Fibroblast of mammary gland (primary cell): ENCODE data around the gene GNAT1.

ENCODE experiments used
- DNase-seq: peaks from one replicate; pipeline ENCODE4 v3.0.0-alpha.2; 2010; ENCODE audit warnings: low read depth
- H3K4me3 ChIP-seq: 2 replicates; pipeline ENCODE4 v1.5.1; 2011; ENCODE audit warnings: low read depth, mild to moderate bottlenecking, low read length, moderate library complexity; ENCODE audit not compliant: control insufficient read depth
- TF ChIP-seq, protein P1 (sequence below): conservative IDR thresholded peaks from 2 replicates; pipeline ENCODE4 v1.5.1; 2011; ENCODE audit warnings: low read depth, low read length, inconsistent platforms; ENCODE audit not compliant: control insufficient read depth, insufficient read depth

The GNAT1 gene

DNA sequence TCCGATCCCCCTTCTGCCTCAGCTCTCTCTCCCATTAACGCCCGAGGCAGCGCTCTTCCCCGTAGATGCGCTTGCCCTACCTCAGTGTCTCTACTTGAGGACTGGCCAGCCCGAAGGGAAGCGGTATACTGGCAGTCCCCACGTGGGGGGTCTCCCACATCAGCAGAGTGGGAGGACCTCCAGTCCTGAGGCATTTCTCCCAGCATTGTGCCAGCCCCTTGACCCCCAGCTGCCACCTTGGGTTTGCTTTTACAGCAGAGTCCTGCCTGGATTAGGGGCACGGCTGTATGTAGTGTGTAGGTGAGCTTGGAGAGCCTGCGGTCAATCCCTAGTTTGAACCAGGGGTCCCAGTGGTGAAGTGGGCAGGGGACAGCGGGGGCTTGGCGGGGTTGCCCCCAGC, 35.5 kb upstream of the GNAT1 start:
- H3K4me3 ChIP-seq, result peak overlapping the region; percentile 15
- TF ChIP-seq, protein P1, sequence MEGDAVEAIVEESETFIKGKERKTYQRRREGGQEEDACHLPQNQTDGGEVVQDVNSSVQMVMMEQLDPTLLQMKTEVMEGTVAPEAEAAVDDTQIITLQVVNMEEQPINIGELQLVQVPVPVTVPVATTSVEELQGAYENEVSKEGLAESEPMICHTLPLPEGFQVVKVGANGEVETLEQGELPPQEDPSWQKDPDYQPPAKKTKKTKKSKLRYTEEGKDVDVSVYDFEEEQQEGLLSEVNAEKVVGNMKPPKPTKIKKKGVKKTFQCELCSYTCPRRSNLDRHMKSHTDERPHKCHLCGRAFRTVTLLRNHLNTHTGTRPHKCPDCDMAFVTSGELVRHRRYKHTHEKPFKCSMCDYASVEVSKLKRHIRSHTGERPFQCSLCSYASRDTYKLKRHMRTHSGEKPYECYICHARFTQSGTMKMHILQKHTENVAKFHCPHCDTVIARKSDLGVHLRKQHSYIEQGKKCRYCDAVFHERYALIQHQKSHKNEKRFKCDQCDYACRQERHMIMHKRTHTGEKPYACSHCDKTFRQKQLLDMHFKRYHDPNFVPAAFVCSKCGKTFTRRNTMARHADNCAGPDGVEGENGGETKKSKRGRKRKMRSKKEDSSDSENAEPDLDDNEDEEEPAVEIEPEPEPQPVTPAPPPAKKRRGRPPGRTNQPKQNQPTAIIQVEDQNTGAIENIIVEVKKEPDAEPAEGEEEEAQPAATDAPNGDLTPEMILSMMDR, result no peak
- no peak for DNase-seq

DNA sequence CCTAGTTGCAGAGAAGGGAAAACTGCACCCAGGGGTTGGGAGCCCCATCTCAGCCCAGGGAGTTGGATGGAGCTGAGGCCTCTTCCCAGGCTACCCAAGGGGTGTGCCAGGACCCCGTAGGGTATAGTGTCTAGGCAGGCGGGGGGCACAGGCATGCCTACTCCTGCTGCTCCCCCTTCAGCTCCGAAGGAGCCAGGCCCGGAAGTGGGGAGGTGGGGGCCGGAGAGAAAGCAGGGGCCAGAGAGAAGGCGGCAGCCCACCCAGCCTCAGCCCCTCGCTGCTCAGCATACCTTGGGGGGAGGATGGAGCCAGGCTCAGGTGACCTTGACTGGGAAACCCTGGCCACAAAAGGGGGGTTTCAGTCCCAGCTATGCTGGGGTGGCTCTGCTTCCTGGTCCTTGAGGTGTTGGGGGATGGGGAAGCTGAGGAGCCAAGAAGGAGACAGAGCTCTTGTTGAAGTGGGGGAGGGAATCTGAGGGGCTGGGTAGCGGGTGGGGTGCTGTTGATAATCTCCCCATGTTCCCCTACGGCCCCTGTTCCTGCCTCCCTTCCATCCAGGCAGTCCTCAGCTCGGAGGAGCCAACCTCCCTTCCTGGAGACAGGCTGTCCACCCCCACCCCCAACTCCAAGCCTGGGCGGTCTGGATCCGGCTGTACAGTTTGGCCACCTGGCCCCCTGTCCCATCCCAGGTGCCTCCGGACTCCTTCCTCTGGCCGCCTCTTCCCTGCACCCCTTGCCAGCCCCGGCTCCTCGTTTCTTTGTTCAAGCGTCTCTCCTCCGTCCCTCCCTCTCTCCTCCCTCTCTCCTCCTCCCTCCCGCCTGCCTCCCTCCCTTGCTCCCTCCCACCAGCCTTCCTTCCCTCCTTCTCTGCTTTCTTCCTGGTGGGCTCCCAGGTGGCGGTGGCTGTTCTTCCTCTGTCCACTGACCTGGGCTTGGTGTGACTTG, 34.6 kb upstream of the GNAT1 start:
- no peak for DNase-seq
- TF ChIP-seq, protein P1, result no peak
- H3K4me3 ChIP-seq, result peak overlapping the region; percentile 22

DNA sequence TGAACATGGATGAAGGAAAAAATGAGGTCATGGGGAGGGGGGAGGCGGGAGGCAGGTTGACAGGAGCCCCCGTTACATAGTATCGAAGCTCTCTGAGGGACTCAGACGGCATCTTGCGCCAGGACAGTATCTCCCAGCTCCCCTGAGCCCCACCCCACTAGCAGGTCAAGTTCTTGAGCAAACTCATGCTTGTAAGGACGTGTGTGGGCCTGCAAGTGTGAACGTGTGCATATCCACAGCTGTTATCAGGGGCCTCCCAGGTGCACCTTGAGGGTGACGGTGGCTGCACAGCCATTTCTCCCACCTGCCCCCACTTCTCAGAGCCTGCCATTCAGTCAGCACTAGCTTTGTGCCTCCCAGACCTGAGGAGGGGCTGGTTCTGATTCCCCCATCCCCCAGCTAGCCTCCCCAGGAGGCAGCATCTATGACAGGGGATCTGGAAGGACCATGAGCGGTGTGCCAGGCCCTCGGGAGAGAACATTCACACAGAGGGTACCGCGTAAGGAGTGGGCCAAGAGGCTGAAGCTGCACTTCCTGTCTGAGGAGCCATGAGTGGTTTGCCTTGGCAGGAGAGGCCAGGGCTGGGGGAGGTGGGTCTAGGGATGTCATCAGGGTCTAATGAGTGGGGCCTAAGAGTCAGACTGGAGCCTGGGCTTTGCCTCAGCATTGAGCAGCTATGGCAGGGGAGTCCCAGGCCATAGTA, 33.4 kb upstream of the GNAT1 start:
- no peak overlapping the region for H3K4me3 ChIP-seq
- TF ChIP-seq, protein P1, result no peak
- DNase-seq, result peak; percentile 22

DNA sequence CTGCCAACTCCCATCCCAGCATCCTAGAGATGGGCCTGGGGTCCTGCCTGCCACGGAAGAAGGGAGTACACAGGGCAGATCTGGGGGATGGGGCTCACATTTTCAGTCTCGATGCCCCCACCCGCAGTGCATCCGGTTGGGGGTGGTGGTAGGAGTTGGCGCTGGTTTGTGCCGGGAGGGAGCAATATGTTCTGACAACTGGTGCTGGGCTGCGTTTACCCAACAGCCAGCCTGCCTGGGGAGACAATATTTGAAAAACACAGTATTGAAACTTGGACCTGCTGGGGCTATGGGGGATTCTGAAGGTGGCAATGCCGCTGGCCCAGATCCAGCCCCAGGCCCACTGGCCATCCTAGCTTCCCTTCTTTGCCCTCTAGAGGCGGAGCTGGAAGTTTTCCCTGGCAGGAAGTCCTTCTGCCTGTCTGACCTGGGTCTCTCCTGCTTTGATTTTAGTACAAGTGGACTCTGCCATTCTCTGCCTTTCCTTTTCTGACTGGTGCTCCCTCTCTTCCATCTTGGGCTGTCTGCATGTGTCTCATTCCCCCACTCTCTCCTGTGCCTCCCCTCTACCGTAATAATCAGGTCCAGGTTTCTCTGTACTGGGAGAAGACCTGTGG, 32.8 kb upstream of the GNAT1 start:
- no peak for DNase-seq
- no peak overlapping the region for H3K4me3 ChIP-seq
- TF ChIP-seq, protein P1, result no peak

DNA sequence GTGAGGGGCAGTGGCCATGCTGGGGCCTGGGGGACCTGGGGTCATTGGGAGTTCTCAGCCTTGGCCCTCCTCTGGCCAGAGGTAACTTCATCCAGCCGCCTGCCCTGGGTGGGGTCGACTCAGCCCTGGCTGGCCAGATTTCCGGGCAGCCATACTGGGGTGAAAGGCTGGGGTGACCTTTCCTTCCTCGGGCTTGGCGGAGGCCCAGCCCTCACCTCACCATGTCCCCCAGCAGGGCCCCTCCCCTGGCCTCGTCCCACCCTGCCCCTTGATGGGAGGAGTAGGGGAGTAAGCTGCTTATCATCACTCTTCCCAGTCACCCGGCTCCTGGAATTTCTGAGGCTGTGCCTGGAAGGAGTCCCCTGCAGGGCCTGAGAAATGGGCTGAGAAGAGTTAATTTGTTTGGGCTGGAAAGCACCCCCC, 30.8 kb upstream of the GNAT1 start:
- no peak for DNase-seq
- TF ChIP-seq, protein P1, result no peak
- H3K4me3 ChIP-seq, result no peak overlapping the region

DNA sequence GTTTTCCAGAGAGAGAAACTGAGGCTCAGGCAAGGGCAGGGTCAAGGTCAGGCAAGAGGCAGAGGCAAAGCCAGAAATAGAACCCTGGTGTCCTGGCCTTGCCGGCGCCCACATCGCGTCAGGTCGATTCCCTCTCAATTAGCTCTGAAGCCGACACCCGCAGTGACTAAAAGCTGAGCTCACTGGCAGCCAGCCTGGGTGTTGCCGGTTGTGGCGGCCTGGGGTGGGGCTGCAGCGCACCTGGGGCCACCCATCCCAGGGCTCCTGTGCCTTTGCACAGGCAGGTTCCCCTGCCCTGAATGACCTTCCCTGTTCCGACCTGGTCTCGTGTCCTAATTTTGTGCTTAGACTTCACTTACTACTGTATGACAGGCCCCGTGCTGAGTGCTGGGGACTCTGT, 30.1 kb upstream of the GNAT1 start:
- DNase-seq, result no peak
- H3K4me3 ChIP-seq, result no peak overlapping the region
- TF ChIP-seq, protein P1, result no peak
